Neuronal stem cell (in vitro differentiated cells): ENCODE results near the gene LY6G5C. TPM values are rescaled to one million over a fixed set of nuclear protein-coding genes. Genes with fewer than 3 reads are reported as not detected.

Experiments
- DNase-seq: peaks from one replicate; pipeline ENCODE4 v3.0.0-alpha.2; 2013; ENCODE audit warnings: low spot score
- H2AFZ ChIP-seq: one replicate; pipeline ENCODE4 v1.6.1; 2013; ENCODE audit warnings: mild to moderate bottlenecking, low read length, inconsistent platforms
- H2AK5ac ChIP-seq: 2 replicates; pipeline ENCODE4 v1.6.1; 2013; ENCODE audit warnings: low read depth, mild to moderate bottlenecking, inconsistent platforms, low read length, moderate library complexity, mixed read lengths
- H2BK120ac ChIP-seq: 2 replicates; pipeline ENCODE4 v1.6.1; 2013; ENCODE audit warnings: low read depth, mild to moderate bottlenecking, inconsistent platforms, low read length, moderate library complexity, mixed read lengths
- H2BK12ac ChIP-seq: one replicate; pipeline ENCODE4 v1.6.1; 2013; ENCODE audit warnings: low read length, inconsistent platforms
- H2BK15ac ChIP-seq: 2 replicates; pipeline ENCODE4 v1.6.1; 2013; ENCODE audit warnings: mild to moderate bottlenecking, low read length, inconsistent platforms, mixed read lengths
- H2BK5ac ChIP-seq: one replicate; pipeline ENCODE4 v1.6.1; 2013; ENCODE audit warnings: inconsistent platforms, mild to moderate bottlenecking, low read length, moderate library complexity
- H3K14ac ChIP-seq: one replicate; pipeline ENCODE4 v1.6.1; 2013; ENCODE audit warnings: low read length, inconsistent platforms
- H3K18ac ChIP-seq: 2 replicates; pipeline ENCODE4 v1.6.1; 2013; ENCODE audit warnings: low read length, inconsistent platforms
- H3K23ac ChIP-seq: 2 replicates; pipeline ENCODE4 v1.6.1; 2013; ENCODE audit warnings: low read depth, mild to moderate bottlenecking, mixed read lengths, low read length, inconsistent platforms; ENCODE audit not compliant: poor library complexity
- H3K27ac ChIP-seq: replicated peaks from 3 replicates; pipeline ENCODE4 v1.5.1; 2013; ENCODE audit warnings: low read length, inconsistent platforms
- H3K27me3 ChIP-seq, 3 experiments: 2 replicates each; pipeline ENCODE4 v1.6.1; 2013; ENCODE audit warnings: low read length in 3 of 3, mild to moderate bottlenecking in 2 of 3, inconsistent platforms in 1 of 3, low read depth in 1 of 3, mixed read lengths in 1 of 3, moderate library complexity in 1 of 3; ENCODE audit not compliant: control insufficient read depth in 3 of 3, insufficient read depth in 3 of 3
- H3K36me3 ChIP-seq, 2 donors: replicated peaks in 1 of 2; 2 replicates each; pipeline ENCODE4 v1.6.1; 2013; ENCODE audit warnings: low read length in 2 of 2; ENCODE audit not compliant: control insufficient read depth in 2 of 2, insufficient read depth in 2 of 2
- H3K4ac ChIP-seq: 2 replicates; pipeline ENCODE4 v1.6.1; 2013; ENCODE audit warnings: inconsistent platforms, mild to moderate bottlenecking, low read length, moderate library complexity
- H3K4me1 ChIP-seq, 2 donors: 1 replicate in 1 of 2; 2 replicates in 1 of 2; pipeline ENCODE4 v1.6.1; 2013; ENCODE audit warnings: low read length in 2 of 2, low read depth in 1 of 2; ENCODE audit not compliant: control insufficient read depth in 2 of 2, insufficient read depth in 1 of 2
- H3K4me2 ChIP-seq: one replicate; pipeline ENCODE4 v1.6.1; 2013; ENCODE audit warnings: mild to moderate bottlenecking, low read length, inconsistent platforms; ENCODE audit not compliant: insufficient read depth, poor library complexity, severe bottlenecking
- H3K4me3 ChIP-seq, 2 donors: 2 replicates each; pipeline ENCODE4 v1.5.1; 2013; ENCODE audit warnings: low read length in 2 of 2, mild to moderate bottlenecking in 2 of 2, inconsistent platforms in 1 of 2, moderate library complexity in 1 of 2
- H3K79me1 ChIP-seq: one replicate; pipeline ENCODE4 v1.6.1; 2013; ENCODE audit warnings: low read depth, mild to moderate bottlenecking, inconsistent platforms, low read length, moderate library complexity
- H3K9ac ChIP-seq: one replicate; pipeline ENCODE4 v1.6.1; 2013; ENCODE audit warnings: mild to moderate bottlenecking, low read depth, low read length, inconsistent platforms; ENCODE audit not compliant: poor library complexity
- H3K9me3 ChIP-seq, 2 donors: replicated peaks in 1 of 2; 2 replicates each; pipeline versions ENCODE3 to v1.6.1; 2013; ENCODE audit warnings: low read length in 2 of 2, mild to moderate bottlenecking in 2 of 2, inconsistent platforms in 1 of 2, low read depth in 1 of 2, mixed read lengths in 1 of 2, moderate library complexity in 1 of 2; ENCODE audit not compliant: control insufficient read depth in 2 of 2, insufficient read depth in 1 of 2
- H4K8ac ChIP-seq: one replicate; pipeline ENCODE4 v1.6.1; 2013; ENCODE audit warnings: low read depth, mild to moderate bottlenecking, inconsistent platforms, low read length, moderate library complexity
- H4K91ac ChIP-seq: one replicate; pipeline ENCODE4 v1.6.1; 2013; ENCODE audit warnings: low read length, low read depth, mild to moderate bottlenecking, inconsistent platforms; ENCODE audit not compliant: poor library complexity
- WGBS, 2 donors: extraction: QIAGEN DNeasy Blood & Tissue Kit; methylation state at CpG; one replicate each; pipeline ENCODE4 v1.1.7; 2013; ENCODE audit warnings: missing lambda C conversion rate in 2 of 2, mixed read lengths in 1 of 2; ENCODE audit not compliant: insufficient read length in 2 of 2, insufficient replicate concordance in 1 of 2; ENCODE audit errors: extremely low coverage in 2 of 2; 5-methylcytosine and 5-hydroxymethylcytosine counted together
- small RNA-seq: library from polyadenylated mRNA; stranded (forward); fragments of <200 nt; extraction: miRNeasy Mini kit (QIAGEN cat#:217004); gene quantifications from one replicate; pipeline ENCODE3, GENCODE V24; 2013; ENCODE audit not compliant: insufficient read depth

Gene LY6G5C

GRCh38 chr6:31629014-31629413 lies 51.9 kb downstream of the LY6G5C start:
- Histone ChIP-seq H3K27ac (no peak overlapping the region), H2AFZ (no peak overlapping the region), H3K27me3 (no peaks in the 10 kb centered on the region), H3K4me3 (no peak overlapping the region), H4K8ac (no peak overlapping the region), H2BK15ac (no peak overlapping the region), H2BK12ac (no peak overlapping the region), H3K79me1 (peaks cover 12% of the 10 kb centered on the region), H2AK5ac (no peak overlapping the region), H3K4me1 (no peaks in the 10 kb centered on the region), H4K91ac (no peak overlapping the region), H3K36me3 (peaks cover 80 to 100% of the 10 kb centered on the region in 2 donors), H3K18ac (no peak overlapping the region), H3K23ac (no peak overlapping the region), H3K4me2 (no peak overlapping the region), H2BK5ac (no peak overlapping the region), H3K9ac (no peak overlapping the region), H3K14ac (no peak overlapping the region), H2BK120ac (no peak overlapping the region), H3K4ac (no peak overlapping the region), H3K9me3 (no peaks in the 10 kb centered on the region)
- WGBS, 2 donors: no CpG with 5 or more reads among the region's 7 CpGs
- DNase-seq: no peak

- no peak overlapping the region for H3K4me2 ChIP-seq
- no peaks in the 10 kb centered on the region for H3K9me3 ChIP-seq
- H3K23ac ChIP-seq: no peak overlapping the region
- no peak overlapping the region for H4K8ac ChIP-seq
- H3K27me3 ChIP-seq: no peaks in the 10 kb centered on the region
- no peak overlapping the region for H3K14ac ChIP-seq
- H3K36me3 ChIP-seq: peaks cover 75 to 100% of the 10 kb centered on the region in 2 donors
- no peak overlapping the region for H2AFZ ChIP-seq
- no peak for DNase-seq
- H3K27ac ChIP-seq: no peak overlapping the region
- H3K4me1 ChIP-seq: no peaks in the 10 kb centered on the region
- no peak overlapping the region for H2BK15ac ChIP-seq
- H2BK120ac ChIP-seq: no peak overlapping the region
- no peak overlapping the region for H2AK5ac ChIP-seq
- no peak overlapping the region for H3K18ac ChIP-seq
- H3K4ac ChIP-seq: no peak overlapping the region
- H2BK5ac ChIP-seq: no peak overlapping the region
- no peak overlapping the region for H2BK12ac ChIP-seq
- peaks cover 15% of the 10 kb centered on the region for H3K79me1 ChIP-seq
- WGBS, 2 donors: no CpG with 5 or more reads among the region's 19 CpGs
- H3K9ac ChIP-seq: peak overlapping the region; percentile 45
- peak overlapping the region; percentile 60 for H4K91ac ChIP-seq
- H3K4me3 ChIP-seq: no peak overlapping the region
These were observed 53.1 kb downstream of the LY6G5C start for GRCh38 chr6:31627690-31628287.

DNA sequence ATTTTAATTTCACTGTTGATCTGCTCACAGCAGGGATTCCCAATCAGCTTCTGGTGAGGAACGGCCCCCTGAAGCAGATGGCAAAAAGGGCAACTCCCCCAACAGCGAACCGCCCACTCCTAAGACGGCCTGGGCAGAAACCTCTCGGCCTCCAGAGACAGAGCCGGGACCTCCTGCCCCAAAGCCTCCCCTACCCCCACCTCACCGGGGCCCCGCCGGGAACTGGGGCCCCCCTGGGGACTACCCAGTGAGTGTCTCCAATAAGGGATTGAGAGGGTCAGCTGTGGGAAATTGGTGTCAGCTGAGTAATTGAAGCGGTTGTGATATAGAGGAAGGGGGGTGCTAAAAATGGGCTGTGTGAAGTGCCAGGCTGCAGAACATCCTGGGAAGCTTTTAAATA lies 53.9 kb downstream of the LY6G5C start:
- no peak overlapping the region for H3K23ac ChIP-seq
- H3K36me3 ChIP-seq: peaks cover 75 to 100% of the 10 kb centered on the region in 2 donors
- no peak overlapping the region for H3K4me2 ChIP-seq
- H3K4me1 ChIP-seq: peaks cover 5 to 7% of the 10 kb centered on the region in 2 donors
- no peak overlapping the region for H2BK5ac ChIP-seq
- H2AFZ ChIP-seq: no peak overlapping the region
- H2BK12ac ChIP-seq: no peak overlapping the region
- no peak for DNase-seq
- H3K79me1 ChIP-seq: peaks cover 7% of the 10 kb centered on the region
- no peaks in the 10 kb centered on the region for H3K27me3 ChIP-seq
- H2AK5ac ChIP-seq: no peak overlapping the region
- no peak overlapping the region for H3K4ac ChIP-seq
- no peak overlapping the region for H3K14ac ChIP-seq
- no peak overlapping the region for H3K27ac ChIP-seq
- no peak overlapping the region for H4K8ac ChIP-seq
- no peaks in the 10 kb centered on the region for H3K9me3 ChIP-seq
- H3K4me3 ChIP-seq: no peak overlapping the region
- H2BK120ac ChIP-seq: no peak overlapping the region
- no peak overlapping the region for H2BK15ac ChIP-seq
- H3K9ac ChIP-seq: no peak overlapping the region
- H4K91ac ChIP-seq: no peak overlapping the region
- no CpG with 5 or more reads among the region's 10 CpGs for WGBS, 2 donors
- no peak overlapping the region for H3K18ac ChIP-seq

Small RNAs within 50 kb of the gene (small RNA-seq; reads per million reads assigned to genes)
- gene LY6G6D (not detected), gene MIR4646 (2.0 reads per million), gene MIR6832 (not detected), gene RF00019 (not detected)
